Activated CD4-positive, alpha-beta T cell treated with anti-CD3 and anti-CD28 coated beads for 4 hours (primary cell): ENCODE results near the gene TGM3.

Source experiments
- DNase-seq, 2 donors: peaks; one replicate each; pipeline ENCODE4 v3.0.0-alpha.2; 2020

Gene TGM3

DNA sequence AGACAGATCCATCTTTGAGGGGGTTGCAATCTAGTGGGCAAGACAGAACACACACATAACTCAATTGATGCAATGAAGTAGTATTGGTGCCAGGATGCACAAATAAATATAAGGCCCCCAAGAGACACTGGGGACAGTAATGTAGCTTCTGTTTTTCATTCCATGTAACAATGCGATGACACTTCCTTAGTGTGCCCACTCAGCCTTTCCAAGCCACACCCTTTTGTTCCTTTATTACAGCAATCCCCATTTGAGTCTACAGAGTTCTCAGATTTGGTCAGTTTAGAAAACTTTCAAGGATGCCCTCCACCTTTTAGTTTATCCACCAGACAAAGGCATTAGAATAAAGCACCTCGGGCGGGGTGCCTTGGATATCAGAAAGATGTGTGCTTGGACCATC, 15.5 kb downstream of the TGM3 start:
- no peak for DNase-seq

DNA sequence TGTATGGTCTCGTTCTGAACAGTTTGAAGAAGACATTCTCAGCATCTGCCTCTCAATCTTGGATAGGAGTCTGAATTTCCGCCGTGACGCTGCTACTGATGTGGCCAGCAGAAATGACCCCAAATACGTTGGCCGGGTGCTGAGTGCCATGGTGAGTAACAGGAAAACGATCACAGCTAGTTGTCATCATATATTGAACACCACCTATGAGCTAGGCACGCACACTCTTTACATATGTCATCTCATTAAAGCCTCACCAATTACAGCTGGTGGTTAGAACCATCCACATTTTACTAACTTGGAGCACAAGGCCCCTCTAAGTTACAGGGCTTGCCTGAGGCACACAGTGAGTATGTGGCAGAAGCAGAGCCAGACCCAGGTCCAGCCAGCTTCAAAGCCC, 17.1 kb downstream of the TGM3 start:
- no peak for DNase-seq

DNA sequence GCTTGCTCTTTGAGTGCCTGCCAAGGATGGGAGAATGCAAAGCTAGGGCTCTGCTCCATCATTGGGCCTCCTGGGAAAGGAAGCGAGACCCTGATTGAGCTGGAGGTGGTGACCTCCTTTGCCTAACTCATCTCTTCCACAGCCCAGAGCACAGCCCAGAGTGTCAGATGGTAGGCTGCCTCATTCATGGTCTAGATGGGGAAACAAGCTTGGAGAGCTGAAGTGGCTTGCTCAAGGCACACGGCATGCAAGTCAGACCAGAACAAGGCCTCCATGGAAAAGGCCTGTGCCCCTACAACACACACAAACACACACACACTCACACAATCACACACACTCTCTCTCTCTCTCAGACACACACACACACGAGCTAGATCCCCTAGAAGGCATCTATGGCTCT, 17.5 kb downstream of the TGM3 start:
- no peak for DNase-seq

DNA sequence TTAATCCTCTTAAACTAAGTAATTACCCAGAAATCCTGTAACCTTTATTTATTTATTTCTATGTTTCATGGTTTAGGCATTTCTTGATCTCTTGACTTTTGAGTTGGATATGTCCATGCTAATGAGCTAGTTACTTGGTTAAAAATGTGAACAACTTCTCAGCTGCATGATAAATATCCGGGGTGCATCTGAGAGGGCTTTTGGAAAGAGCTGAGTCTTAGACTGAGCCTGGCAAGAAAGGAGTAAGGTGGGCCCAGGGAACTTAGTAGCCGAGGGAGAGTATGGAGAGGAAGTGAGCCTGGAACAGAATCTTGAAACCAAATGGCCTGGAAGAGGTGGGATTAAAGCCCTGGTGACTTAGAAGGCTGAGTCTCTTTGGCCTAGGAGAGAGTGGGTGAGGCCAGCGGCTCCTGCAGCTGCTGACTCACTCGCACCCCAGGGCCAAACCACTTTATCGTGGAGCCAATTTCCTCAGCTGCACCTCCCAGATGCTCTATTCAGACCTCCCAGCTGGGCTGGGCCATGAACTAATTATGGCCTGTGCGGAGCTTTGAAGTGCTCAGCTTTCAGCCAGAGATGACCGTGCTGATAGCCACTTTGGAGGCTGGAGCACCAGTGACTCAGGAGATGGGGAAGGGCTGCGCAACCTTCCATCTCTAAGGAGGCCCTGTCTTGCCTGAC, 19.1 kb downstream of the TGM3 start:
- DNase-seq: no peak

DNA sequence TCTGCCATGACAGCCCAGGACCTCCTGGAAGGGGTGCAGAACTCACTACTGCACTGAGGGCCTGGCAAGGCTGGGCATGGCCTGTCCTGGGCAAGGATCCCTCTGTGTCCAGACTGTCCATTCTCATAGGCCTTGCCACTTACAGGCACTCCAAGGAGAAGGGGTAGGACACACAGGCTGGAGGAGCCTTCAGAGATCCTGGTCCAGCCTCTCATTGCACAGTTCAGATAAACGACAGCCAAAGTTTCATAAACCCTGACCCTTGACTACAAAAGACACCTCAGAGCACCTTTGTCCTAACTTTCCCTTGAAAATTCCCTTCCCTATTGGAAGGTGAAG, 19.6 kb downstream of the TGM3 start:
- no peak for DNase-seq

DNA sequence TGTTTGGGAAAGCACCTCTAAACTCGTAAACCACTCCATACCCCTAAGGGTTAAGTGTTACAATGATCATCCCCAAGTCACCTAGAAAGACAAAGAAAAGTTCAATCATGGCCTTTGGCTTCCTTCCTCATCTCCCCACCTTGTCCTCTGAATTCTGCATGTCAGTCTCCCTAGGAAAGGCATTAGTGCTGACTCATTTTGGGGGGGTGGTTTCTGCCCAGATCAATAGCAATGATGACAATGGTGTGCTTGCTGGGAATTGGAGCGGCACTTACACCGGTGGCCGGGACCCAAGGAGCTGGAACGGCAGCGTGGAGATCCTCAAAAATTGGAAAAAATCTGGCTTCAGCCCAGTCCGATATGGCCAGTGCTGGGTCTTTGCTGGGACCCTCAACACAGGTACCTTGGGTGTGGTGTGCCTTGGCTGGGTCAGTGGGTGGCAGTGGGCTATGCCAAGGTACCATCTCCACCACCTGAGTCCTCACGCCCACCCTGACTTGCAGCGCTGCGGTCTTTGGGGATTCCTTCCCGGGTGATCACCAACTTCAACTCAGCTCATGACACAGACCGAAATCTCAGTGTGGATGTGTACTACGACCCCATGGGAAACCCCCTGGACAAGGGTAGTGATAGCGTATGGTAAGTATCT, 21.2 kb downstream of the TGM3 start:
- DNase-seq: no peak

DNA sequence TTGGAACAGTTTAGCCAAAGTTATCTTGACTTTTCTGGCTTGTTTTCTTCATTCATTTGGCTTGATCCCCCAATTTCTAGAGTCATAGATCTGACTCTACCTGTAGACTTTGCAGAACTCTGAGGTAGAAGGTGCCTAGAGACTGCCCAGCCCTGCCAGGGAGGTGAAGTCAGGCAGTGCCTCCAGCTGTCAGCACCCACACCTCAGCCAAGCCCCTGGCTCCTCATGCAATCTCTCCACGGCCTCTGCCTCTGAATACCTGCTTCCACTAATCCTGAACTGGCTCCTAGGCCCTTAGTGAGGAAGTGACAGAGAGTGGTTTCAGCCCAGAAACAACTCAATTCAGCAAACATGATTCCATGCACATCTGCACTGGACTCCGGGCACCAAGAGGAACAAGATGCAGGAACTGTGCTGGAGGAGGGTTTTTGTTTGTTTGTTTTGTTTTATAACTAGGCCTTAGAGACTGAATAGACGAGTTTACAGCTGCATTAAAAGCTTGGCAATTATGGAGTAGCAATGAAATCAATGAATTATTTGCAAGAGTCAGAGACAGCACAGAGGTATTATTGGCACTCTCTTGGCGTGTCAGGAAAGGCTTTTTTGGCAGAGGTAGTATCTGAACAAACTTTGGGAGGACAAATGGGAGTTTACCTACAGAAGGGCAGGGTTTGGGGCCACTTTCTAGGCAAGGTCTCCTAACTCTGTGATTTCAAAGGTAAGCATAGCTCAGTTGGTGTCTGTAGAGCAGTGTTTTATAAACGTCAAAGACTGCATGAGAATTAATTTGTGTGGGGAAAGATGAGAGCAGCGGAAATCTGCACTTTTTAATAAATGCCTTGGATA, 25.2 kb downstream of the TGM3 start:
- no peak for DNase-seq

DNA sequence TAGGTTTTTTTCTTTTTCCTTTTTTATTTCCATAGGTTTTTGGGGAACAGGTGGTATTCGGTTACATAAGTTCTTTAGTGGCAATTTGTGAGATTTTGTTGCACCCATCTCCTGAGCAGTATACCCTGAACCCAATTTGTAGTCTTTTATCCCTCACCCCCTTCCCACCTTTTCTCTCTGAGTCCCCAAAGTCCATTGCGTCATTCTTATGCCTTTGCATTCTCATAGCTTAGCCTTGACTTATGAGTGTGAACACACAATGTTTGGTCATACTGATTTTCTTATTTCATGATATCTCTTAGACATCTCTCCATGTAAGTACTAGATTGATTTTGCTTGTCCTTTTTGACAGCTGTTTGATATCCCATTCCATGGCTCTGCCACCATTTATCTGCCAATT, 27.2 kb downstream of the TGM3 start:
- no peak for DNase-seq

DNA sequence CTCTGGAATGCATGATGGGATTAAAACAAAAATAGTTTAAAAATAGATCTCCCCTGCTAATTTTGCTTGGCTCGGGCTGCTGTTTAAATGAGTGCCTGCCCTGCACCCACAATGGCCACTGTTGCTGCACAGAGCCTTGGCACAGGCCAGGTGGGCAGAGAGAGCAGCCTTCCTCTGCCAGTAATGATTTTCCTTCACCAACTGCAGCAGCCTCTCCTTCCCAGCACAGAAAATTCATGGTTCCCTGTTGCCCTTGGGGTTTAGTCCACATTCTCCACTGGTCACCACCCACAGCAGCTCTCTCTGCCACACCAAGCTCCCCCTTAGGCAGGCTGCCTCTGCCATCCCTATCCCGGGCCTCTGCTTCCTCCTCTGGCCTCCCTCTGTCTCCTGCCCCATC, 30.2 kb downstream of the TGM3 start:
- no peak for DNase-seq

DNA sequence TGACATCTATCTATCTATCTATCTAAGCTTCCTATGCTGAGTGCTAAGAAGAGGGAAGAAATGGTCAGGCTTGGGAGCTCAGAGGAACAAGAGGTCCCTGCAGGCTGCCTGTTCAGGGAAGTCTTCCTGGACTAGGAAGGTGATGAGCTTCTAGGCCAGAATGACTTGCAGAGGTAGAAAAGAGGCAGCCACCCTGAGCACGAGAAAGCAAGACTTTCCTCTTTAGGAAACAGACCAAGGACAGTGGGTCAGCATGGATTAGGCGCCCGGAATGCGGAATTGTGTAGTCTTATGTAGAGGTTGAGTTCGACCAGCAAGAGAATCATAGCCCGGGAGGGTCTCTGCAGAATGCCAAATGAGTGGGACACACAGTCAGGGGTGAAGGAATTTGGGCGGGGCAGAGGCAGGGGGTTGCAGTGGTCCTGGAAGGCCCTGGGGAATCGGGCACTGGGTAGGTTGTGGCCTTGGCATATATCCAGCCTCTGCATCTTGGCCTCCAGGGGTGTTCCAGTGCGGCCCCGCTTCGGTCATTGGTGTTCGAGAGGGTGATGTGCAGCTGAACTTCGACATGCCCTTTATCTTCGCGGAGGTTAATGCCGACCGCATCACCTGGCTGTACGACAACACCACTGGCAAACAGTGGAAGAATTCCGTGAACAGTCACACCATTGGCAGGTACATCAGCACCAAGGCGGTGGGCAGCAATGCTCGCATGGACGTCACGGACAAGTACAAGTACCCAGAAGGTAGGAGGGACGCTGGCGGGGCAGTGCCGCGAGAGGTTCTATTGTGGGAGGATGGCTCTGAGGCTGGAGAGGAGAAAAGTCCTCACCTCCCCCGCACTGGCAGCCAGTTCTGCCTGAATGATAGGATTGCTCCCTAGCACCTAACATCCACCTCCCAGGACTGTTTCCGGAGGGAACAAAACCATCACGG, 32.1 kb downstream of the TGM3 start:
- DNase-seq: no peak

DNA sequence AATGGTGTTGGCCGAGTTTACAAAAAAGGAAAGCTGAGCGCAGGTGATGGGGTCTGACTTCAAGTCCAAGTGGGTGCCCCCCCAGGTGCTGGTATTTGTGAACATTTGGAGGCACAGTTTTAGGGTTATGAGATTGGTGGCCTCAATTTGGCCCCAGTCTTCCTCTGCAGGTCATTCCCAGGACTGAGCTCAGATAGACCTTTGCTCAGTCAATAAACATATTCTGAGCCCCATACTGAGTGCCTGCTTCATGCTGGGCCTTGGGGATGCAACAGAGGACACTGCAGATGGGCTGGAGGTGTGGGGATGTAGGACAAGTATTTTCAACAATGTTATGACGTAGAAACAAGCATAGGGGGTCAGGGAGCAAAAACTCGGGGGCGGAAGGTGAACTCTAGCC, 33.5 kb downstream of the TGM3 start:
- no peak for DNase-seq

DNA sequence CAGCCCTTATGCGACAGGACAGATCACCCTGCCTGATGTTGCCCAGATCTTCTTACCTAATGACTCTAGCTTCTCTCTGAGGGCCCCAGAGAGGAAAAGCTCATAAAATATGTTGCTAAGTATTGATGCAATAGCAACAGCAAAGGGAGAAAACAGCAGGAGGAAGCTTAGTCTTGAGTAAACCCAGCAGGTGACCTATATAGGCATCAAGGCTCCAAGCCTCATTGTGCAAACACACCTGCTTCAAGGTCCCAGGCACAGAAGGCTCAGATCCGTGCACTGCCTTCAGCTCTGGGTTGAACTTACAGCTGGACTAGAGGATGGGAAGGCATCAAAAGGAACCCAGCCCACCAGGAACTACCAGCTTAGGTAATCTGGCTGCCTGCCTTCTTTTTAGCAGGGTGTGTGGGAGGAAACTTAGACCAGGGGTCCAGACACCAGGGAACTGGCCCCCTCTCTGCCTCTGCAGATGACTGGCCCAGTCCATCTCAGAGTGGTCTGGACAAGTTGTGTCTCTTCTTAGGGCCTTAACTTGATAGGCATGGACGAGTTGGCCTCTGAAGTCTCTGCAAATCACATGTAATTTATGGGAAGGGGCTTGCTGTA, 34.4 kb downstream of the TGM3 start:
- no peak for DNase-seq

DNA sequence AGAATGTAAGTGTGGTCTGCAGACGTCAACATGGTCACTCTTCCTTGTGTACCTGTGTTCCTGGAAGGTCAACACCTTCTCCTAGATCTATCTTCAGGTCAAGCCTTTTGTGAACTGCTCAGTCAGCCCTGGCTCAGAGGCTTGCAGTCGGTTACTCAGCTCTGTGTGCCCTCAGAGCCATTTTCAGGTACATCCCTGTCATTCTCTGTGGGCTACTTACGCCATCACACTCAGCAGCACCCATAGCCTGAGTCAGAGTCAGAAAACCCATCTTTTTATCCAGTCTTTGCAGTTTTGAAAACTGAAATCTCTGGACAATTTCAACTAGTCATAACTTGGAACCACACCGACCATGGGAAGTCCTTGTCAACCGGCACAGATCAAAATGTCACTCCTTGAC, 35.3 kb downstream of the TGM3 start:
- no peak for DNase-seq

DNA sequence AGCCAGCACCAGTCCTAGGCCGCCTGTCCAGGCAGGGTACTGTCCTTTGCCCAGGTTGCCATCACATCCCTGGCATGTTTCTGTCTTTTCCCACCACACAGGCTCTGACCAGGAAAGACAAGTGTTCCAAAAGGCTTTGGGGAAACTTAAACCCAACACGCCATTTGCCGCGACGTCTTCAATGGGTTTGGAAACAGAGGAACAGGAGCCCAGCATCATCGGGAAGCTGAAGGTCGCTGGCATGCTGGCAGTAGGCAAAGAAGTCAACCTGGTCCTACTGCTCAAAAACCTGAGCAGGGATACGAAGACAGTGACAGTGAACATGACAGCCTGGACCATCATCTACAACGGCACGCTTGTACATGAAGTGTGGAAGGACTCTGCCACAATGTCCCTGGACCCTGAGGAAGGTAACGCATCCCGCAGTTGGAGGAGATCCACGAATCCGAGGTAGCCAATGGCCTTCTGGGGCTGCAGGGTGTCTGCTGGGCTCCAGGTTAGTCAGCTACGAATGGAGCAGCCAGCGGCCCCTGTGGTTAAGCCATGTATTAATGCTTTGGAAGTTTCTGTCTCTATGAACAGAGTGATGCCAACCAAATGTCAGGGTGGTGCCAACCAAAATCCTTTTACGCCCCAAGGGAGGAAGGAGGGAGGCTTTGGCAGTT, 36.2 kb downstream of the TGM3 start:
- no peak for DNase-seq

DNA sequence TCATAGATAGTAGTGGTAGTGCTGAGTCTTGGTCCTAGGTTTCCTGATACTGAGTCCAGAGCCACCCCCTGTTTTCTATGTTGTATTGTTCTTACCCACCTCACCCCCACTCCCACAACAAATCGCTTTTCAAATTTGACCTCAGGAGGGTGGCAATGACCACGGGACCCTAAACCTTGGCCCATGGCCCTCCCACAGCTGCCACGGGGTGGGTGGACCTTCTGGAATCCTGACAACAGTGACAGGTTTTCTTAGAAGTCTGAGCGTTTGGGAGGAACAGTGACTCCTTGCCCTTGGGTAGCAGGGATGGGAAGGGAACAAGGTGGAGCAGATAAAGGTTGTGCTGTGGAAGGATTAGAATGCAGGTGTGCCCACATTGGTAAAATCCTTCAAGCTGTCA, 36.9 kb downstream of the TGM3 start:
- no peak for DNase-seq

DNA sequence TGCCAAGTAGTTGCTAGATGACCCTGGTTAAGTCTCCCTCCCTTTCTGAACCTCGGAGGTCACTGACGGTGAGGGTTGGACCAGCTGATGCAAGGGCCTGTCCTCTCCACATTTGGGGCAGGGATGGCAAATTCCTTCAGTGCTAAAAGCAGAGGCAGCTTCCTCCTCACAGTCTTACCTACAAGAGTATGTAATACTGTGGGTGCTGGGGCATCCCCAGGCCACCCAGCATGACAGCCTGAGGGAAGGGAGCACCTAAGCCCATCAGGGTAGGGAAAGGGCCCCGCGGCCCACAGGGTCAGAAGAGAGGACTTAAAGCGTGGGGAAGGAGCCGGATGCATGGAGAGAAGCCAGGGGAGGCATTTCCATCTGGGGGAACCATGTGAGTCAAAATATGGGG, 38.0 kb downstream of the TGM3 start:
- DNase-seq: no peak

DNA sequence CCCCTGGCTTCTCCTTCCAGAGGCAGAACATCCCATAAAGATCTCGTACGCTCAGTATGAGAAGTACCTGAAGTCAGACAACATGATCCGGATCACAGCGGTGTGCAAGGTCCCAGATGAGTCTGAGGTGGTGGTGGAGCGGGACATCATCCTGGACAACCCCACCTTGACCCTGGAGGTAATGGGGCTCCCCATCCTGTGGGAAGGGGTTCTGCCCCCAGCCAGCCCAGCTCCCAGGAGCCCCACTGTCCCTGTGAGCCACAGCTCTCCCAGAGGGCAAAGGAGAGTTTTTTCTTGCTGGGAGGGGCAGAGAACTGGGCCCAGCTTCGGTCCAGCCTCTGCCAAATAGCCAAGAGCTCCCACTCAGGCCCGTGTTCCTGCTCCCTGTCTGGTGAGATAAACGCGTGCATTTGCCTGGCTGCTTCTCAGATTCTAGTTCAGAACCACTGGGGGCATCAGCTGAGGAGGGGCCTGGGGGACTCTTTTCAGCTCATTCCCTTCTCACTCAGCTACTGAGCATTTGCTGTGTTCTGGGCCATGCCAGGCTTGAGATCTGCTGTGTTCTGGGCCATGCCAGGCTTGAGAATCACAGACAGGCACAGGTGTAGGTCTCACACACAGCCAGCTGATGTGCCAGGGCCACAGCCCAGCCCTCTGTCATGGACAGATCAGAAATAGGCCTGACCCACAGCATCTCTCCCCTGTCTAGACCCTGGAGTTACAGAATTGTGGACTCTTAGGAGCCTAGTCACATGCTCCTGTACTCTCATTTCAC, 39.5 kb downstream of the TGM3 start:
- no peak for DNase-seq

DNA sequence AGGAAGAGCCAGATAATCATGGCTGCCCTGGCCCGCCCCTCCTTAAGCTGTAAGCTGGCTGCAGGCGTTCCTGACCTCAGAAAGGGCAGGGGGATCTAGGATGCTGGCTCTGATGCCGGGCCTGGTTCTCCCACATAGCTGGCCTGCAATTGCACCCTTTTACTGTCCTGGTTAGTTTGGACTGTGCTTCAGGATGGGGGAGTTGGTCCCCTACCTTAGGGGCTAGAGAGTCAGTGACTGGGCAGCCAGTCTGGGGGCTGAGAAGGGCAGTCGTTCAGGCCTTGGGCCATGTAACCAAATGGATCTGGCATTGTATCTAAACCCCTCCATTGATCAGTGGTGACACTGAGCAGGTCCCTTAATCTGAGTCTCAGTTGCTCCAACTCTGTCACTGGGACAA, 40.7 kb downstream of the TGM3 start:
- no peak for DNase-seq

DNA sequence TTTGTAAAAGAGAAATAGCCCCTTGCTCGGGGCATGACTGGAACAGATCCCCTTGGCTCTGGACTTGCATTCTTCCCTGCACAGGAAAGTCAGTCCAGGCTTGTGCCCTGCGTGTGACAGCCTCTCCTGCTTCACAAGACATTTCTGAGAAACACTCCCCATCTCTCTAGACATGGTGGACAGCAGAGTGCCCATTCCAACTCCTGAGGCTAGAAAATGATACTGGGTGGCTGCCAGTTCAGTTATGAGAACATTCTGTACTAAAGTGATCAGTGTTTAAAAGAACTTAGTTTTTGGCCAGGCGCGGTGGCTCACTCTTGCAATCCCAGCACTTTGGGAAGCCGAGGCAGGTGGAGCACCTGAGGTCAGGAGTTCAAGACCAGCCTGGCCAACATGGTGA, 41.3 kb downstream of the TGM3 start:
- no peak for DNase-seq

DNA sequence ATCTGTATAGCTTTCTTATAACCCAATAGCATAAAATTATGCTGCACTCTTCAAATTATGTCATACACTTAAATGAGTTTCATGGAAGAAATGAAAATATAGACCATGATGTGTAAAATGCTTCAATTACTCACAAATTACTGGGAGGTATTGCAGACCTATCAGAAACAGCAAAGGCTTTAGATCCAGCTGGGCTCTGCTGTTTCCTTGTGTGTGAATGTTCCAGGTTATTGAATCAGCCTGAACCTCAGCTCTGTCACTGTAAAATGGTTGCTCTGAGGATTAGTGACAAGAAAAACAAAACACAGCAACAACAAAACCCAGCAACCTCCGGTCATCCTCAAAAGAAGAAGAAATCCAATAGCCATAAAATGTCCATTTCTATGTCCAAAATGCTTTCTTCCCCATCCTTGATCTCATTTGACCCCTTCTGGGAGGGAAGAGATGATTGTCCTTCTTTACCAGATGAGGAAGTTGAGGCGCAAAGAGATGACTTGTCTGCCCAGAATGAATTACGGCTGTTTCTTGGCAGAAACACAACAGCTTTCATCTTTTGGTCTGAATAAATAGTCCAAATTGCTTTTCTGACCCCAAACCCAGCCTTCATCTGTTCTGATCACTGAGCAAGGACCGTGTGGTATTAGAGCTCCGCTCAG, 42.7 kb downstream of the TGM3 start:
- DNase-seq: no peak

DNA sequence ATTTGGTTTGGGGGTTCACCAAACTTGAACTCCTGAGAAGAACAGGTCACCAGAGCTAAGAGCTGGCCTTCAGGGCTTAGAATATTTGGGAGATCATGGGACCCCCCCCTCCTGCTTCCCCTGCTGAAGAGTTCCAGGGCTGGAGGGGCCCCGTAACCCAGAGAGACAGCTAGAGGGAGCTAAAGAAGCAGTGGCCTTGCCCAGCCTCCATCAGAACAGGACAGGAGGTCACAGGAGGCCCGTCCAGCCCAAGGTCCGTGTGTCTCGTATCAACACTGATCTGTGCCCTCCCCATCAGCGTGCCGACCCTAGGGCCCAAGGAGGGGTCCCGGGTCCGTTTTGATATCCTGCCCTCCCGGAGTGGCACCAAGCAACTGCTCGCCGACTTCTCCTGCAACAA, 44.3 kb downstream of the TGM3 start:
- no peak for DNase-seq
